Right lobe of liver (tissue), 4 donors: Measurements from ENCODE around the gene MAGEA2B.
"Not testable (repeated sequence)": the region's sequence is repeated elsewhere in the genome, so short reads cannot be mapped to it uniquely, and the experiment has no call there.

Source experiments
- CTCF ChIP-seq, 4 donors: fragments of 200-600 bp in 3 of 4; fragments of 450-650 bp in 1 of 4; IDR thresholded peaks; one replicate each; pipeline versions ENCODE4 v1.5.1 to v1.8.0; 2016 to 2022; ENCODE audit warnings: antibody characterized with exemption in 4 of 4, mild to moderate bottlenecking in 2 of 4
- POLR2A ChIP-seq: fragments of 450-650 bp; IDR thresholded peaks from one replicate; pipeline ENCODE4 v1.6.1; 2017; ENCODE audit warnings: antibody characterized with exemption, mild to moderate bottlenecking
- donor health status: DM: no; HTN: no; CAD: no.
- donor health status: DM: no; HTN: no; CAD: no.
- donor health status: DM: no; HTN: yes; CAD: no.

GRCh38 chrX:152753686-152754650, 39.5 kb downstream of the MAGEA2B start, which contains the start of gene MAGEA2:
- not testable (repeated sequence) for TF ChIP-seq CTCF (IDR thresholded peaks at IDR 0.05); POLR2A
